HCT116 (cell line): ENCODE measurements around the gene HOXC11. TPM values are rescaled to one million over a fixed set of nuclear protein-coding genes. Genes with fewer than 3 reads are reported as not detected.

Experiments
- ATAC-seq: fragments of 200-7000 bp; cut with Tn5 transposase; 2 replicates; pipeline ENCODE4 v1.9.1; 2020; ENCODE audit warnings: mild to moderate bottlenecking, moderate library complexity
- BruUV-seq: library from RNA; stranded (reverse); fragments of 400-500 nt; replicated peaks from 2 replicates; lab custom pipeline; 2021; lab: Mats Ljungman, UMichigan
- CTCF ChIA-PET: fragments of 300-600 bp; sonication (Branson Sonifier 250); formaldehyde crosslinking; loops from one replicate; lab custom pipeline; 2021; ENCODE audit warnings: antibody characterized with exemption; lab: Charles Lee
- POLR2A ChIA-PET: fragments of 300-600, 350-600 bp; sonication (Branson Sonifier 250); formaldehyde crosslinking; loops from one replicate; lab custom pipeline; 2021; ENCODE audit warnings: antibody characterized with exemption; lab: Charles Lee
- RAD21 ChIA-PET, 2 experiments: fragments of 300-600 bp; sonication (Branson Sonifier 250); formaldehyde crosslinking; loops; one replicate each; lab custom pipeline; 2023; ENCODE audit warnings: low total read pairs in 2 of 2; ENCODE audit not compliant: uncharacterized antibody in 2 of 2, unreplicated experiment in 2 of 2, low non-redundant PET in 1 of 2; lab: Charles Lee
- DNase-seq: peaks from one replicate; pipeline ENCODE4 v3.0.0-alpha.2; 2010; ENCODE audit warnings: low read depth, low spot score
- H2AFZ ChIP-seq: fragments of 200-600 bp; shearing (Covaris generic), sonication (generic); 2 replicates; pipeline ENCODE4 v1.6.1; 2017; ENCODE audit warnings: low read depth, mixed run types, mixed read lengths, antibody characterized with exemption, low read length; ENCODE audit not compliant: poor library complexity, severe bottlenecking
- H3K27ac ChIP-seq: 2 replicates; pipeline ENCODE4 v1.5.1; 2012; ENCODE audit warnings: low read depth, low read length
- H3K27me3 ChIP-seq: fragments of 200-600 bp; sonication (generic); 2 replicates; pipeline ENCODE4 v1.6.1; 2016; ENCODE audit warnings: mixed run types, low read length, mixed read lengths; ENCODE audit not compliant: insufficient read depth
- H3K36me3 ChIP-seq, 2 experiments: fragments of 200-500 bp in 1 of 2; fragments of 200-600 bp in 1 of 2; sonication (Bioruptor generic) in 1 of 2; sonication (generic) in 1 of 2; 2 replicates each; pipeline versions ENCODE4 v1.5.1 to v1.6.1; 2014 to 2016; ENCODE audit warnings: low read length in 2 of 2, inconsistent platforms in 1 of 2, mixed read lengths in 1 of 2, mixed run types in 1 of 2; ENCODE audit not compliant: insufficient read depth in 2 of 2, control insufficient read depth in 1 of 2
- H3K4me1 ChIP-seq, 2 experiments: fragments of 200-600 bp in 1 of 2; sonication (generic) in 1 of 2; 2 replicates each; pipeline versions ENCODE4 v1.5.1 to v1.6.1; 2012 to 2017; ENCODE audit warnings: low read length in 2 of 2, inconsistent platforms in 1 of 2, mild to moderate bottlenecking in 1 of 2, mixed read lengths in 1 of 2, mixed run types in 1 of 2, moderate library complexity in 1 of 2; ENCODE audit not compliant: insufficient read depth in 2 of 2, control insufficient read depth in 1 of 2
- H3K4me2 ChIP-seq: fragments of 200-600 bp; sonication (generic); 2 replicates; pipeline ENCODE4 v1.6.1; 2017; ENCODE audit warnings: mixed run types, low read length, mixed read lengths
- H3K4me3 ChIP-seq, 2 experiments: fragments of 200-600 bp in 1 of 2; sonication (generic) in 1 of 2; replicated peaks in 1 of 2; 2 replicates each; pipeline ENCODE4 v1.5.1; 2011 to 2016; ENCODE audit warnings: low read length in 2 of 2, control low read depth in 1 of 2, low read depth in 1 of 2, mild to moderate bottlenecking in 1 of 2, mixed read lengths in 1 of 2, mixed run types in 1 of 2
- H3K79me2 ChIP-seq: fragments of 200-600 bp; sonication (generic); 2 replicates; pipeline ENCODE4 v1.6.1; 2017; ENCODE audit warnings: mild to moderate bottlenecking, mixed run types, low read length, moderate library complexity, mixed read lengths; ENCODE audit not compliant: insufficient read depth
- H3K9ac ChIP-seq: fragments of 200-600 bp; sonication (generic); 2 replicates; pipeline ENCODE4 v1.6.1; 2016; ENCODE audit warnings: low read length, mixed read lengths
- H3K9me2 ChIP-seq: fragments of 200-600 bp; sonication (generic), shearing (Covaris generic); 2 replicates; pipeline ENCODE4 v1.6.1; 2017; ENCODE audit warnings: mixed run types, mild to moderate bottlenecking, moderate library complexity; ENCODE audit not compliant: insufficient read depth
- H3K9me3 ChIP-seq, 2 experiments: fragments of 200-500 bp in 1 of 2; fragments of 200-600 bp in 1 of 2; sonication (Bioruptor generic) in 1 of 2; sonication (generic) in 1 of 2; 2 replicates each; pipeline ENCODE4 v1.6.1; 2014 to 2017; ENCODE audit warnings: low read length in 2 of 2, mixed read lengths in 2 of 2, inconsistent platforms in 1 of 2, low read depth in 1 of 2, mild to moderate bottlenecking in 1 of 2, mixed run types in 1 of 2, moderate library complexity in 1 of 2; ENCODE audit not compliant: control insufficient read depth in 1 of 2, insufficient read depth in 1 of 2
- H4K20me1 ChIP-seq: fragments of 200-600 bp; sonication (generic), shearing (Covaris generic); 2 replicates; pipeline ENCODE4 v1.6.1; 2017; ENCODE audit warnings: mixed run types, mild to moderate bottlenecking, moderate library complexity; ENCODE audit not compliant: insufficient read depth
- CBX3 ChIP-seq: IDR thresholded peaks from 2 replicates; pipeline ENCODE4 v1.6.1; 2012; ENCODE audit warnings: low read depth
- EGR1 ChIP-seq: IDR thresholded peaks from 2 replicates; pipeline ENCODE4 v1.6.1; 2012; ENCODE audit warnings: low read depth
- SP1 ChIP-seq: IDR thresholded peaks from 2 replicates; pipeline ENCODE4 v1.6.1; 2012; ENCODE audit warnings: low read depth
- intact Hi-C: fragments of 100-400 bp; cut with micrococcal nuclease; formaldehyde crosslinking; loops from 2 replicates; pipeline ENCODE4 v1.10.0; 2022
- total RNA-seq: library from RNA; stranded (reverse); gene quantifications from one replicate; pipeline ENCODE4 v1.2.1, GENCODE V29; 2021; ENCODE audit not compliant: unreplicated experiment
- TF ChIP-seq, protein P1 (sequence below), 3 experiments: fragments of 200-600 bp in 1 of 3; sonication (generic) in 1 of 3; IDR thresholded peaks in 2 of 3; conservative IDR thresholded peaks in 1 of 3; 2 replicates each; pipeline ENCODE4 v1.5.1; 2012 to 2017; ENCODE audit warnings: low read depth in 2 of 3, low read length in 2 of 3, antibody characterized with exemption in 1 of 3, borderline replicate concordance in 1 of 3, control low read depth in 1 of 3, mild to moderate bottlenecking in 1 of 3, mixed read lengths in 1 of 3, mixed run types in 1 of 3, moderate library complexity in 1 of 3; ENCODE audit not compliant: insufficient read depth in 1 of 3
- TF ChIP-seq, protein P2 (sequence below): IDR thresholded peaks from 2 replicates; pipeline ENCODE4 v1.6.1; 2011; ENCODE audit warnings: mild to moderate bottlenecking, low read length, moderate library complexity; ENCODE audit not compliant: insufficient replicate concordance; ENCODE audit errors: extremely low read depth

Gene HOXC11
- total RNA-seq, 1 experiment from 2014 or later = 0.22 TPM

DNA sequence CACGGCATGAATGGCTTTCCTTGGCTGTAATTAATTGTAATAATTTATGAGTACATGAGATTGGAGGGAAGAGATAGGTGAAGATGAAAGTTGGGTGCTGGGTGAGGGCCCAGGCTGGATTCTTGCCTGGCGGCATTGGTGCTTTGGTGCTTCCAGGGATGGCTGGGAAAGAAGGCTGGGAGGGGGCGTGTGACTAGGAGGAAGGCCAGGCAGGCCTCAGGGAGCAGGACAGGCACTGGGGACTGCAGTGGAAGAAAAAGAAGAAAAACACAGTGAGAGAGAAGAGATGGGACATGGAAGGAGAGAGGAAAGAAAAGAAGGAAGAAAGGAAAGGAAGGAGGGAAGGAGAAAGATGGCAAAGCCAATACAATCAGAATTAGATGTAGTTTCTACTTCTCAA, 30.7 kb downstream of the HOXC11 start (continued):
- no peak for TF ChIP-seq EGR1
- TF ChIP-seq, protein P1, sequence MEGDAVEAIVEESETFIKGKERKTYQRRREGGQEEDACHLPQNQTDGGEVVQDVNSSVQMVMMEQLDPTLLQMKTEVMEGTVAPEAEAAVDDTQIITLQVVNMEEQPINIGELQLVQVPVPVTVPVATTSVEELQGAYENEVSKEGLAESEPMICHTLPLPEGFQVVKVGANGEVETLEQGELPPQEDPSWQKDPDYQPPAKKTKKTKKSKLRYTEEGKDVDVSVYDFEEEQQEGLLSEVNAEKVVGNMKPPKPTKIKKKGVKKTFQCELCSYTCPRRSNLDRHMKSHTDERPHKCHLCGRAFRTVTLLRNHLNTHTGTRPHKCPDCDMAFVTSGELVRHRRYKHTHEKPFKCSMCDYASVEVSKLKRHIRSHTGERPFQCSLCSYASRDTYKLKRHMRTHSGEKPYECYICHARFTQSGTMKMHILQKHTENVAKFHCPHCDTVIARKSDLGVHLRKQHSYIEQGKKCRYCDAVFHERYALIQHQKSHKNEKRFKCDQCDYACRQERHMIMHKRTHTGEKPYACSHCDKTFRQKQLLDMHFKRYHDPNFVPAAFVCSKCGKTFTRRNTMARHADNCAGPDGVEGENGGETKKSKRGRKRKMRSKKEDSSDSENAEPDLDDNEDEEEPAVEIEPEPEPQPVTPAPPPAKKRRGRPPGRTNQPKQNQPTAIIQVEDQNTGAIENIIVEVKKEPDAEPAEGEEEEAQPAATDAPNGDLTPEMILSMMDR (IDR thresholded peaks at IDR 0.05 in 2 of 3, conservative IDR thresholded peaks at IDR 0.05 in 1 of 3; ENCODE audit: borderline replicate concordance in 1 of 3, insufficient read depth in 1 of 3, low read depth in 2 of 3, low read length in 2 of 3) = no peak

DNA sequence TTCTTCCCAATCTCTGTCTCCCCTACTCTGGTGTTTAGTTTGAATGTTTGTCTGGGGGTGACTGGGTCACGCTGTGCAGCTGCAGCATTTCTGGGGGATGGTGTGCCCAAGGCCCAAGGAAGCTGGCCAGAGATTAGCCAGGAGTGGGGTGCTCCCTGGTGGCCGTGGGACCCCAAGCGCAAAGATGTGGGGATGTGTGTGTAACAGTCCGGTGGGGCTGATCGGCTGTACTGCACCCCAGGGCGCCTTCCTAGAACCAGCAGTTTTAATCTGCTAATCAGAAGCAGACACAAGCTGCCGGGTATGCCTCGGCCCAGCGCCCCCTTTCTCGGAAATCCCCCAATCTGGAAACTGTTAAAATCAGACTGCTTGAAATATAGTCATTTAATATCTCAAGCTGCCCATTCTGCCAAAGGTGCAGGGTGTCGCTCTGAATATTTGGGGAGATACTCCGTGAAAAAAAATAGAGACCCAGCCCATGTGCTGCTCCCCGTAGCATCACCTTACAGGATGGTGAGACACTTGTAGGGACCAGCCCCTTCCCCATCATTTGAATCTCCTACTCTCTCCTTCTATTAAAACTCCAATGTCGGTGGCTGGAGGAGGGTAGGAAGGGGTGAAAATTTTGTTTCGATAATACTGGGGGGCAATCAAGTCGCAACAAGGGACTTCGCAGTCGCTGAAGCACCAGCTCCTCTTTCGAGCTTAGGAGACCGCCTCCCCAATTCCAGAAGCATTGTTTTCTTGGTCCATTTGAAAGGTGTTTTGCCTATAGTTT, 31.3 kb downstream of the HOXC11 start:
- intact Hi-C loops = no loop called here
- Histone ChIP-seq H3K4me1 (peaks cover 5 to 19% of the 10 kb centered on the region in 2 experiments), H3K9ac (no peak overlapping the region), H3K27ac (no peak overlapping the region), H3K79me2 (peaks cover 17% of the 10 kb centered on the region), H3K36me3 (peaks cover 0 to 6% of the 10 kb centered on the region in 2 experiments; a peak in 1 of 4 replicates), H3K27me3 (no peaks in the 10 kb centered on the region), H4K20me1 (no peaks in the 10 kb centered on the region), H3K9me3 (no peaks in the 10 kb centered on the region), H3K9me2 (no peaks in the 10 kb centered on the region), H2AFZ (no peak overlapping the region), H3K4me3 (no peak overlapping the region), H3K4me2 (no peak overlapping the region)
- TF ChIP-seq CBX3 = no peak
- TF ChIP-seq, protein P1 (IDR thresholded peaks at IDR 0.05 in 2 of 3, conservative IDR thresholded peaks at IDR 0.05 in 1 of 3; ENCODE audit: borderline replicate concordance in 1 of 3, insufficient read depth in 1 of 3, low read depth in 2 of 3, low read length in 2 of 3) = peak in 2 of 3 experiments; percentile 9 to 20; a peak in 1 of 6 replicates
- no peak for TF ChIP-seq SP1
- TF ChIP-seq, protein P2, sequence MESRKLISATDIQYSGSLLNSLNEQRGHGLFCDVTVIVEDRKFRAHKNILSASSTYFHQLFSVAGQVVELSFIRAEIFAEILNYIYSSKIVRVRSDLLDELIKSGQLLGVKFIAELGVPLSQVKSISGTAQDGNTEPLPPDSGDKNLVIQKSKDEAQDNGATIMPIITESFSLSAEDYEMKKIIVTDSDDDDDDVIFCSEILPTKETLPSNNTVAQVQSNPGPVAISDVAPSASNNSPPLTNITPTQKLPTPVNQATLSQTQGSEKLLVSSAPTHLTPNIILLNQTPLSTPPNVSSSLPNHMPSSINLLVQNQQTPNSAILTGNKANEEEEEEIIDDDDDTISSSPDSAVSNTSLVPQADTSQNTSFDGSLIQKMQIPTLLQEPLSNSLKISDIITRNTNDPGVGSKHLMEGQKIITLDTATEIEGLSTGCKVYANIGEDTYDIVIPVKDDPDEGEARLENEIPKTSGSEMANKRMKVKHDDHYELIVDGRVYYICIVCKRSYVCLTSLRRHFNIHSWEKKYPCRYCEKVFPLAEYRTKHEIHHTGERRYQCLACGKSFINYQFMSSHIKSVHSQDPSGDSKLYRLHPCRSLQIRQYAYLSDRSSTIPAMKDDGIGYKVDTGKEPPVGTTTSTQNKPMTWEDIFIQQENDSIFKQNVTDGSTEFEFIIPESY = no peak
- ChIA-PET POLR2A (no interaction called here), CTCF (interaction anchor here (0.7 to 2.2 kb wide), 9 partner anchors 13 to 251 kb away, joined by 3 to 15 read pairs (median 3); partner anchors contain the start of gene HOXC10), RAD21 (no interaction called here)
- no TSS peak for BruUV-seq
- DNase-seq (no peak), ATAC-seq (no peak)
